HG02981 (cell line): ENCODE results near the gene ZNG1A.
"Not testable (repeated sequence)": the region's sequence is repeated elsewhere in the genome, so short reads cannot be mapped to it uniquely, and the experiment has no call there.

Experiments
- ATAC-seq: cut with Tn5 transposase; IDR thresholded peaks from one replicate; pipeline ENCODE4 v1.9.1; 2021; ENCODE audit warnings: mild to moderate bottlenecking, moderate library complexity; ENCODE audit not compliant: unreplicated experiment

The ZNG1A gene

GRCh38 chr9:98775-99174 lies 80.1 kb downstream of the ZNG1A start:
- not testable (repeated sequence) for ATAC-seq

GRCh38 chr9:94992-95391 lies 83.9 kb downstream of the ZNG1A start:
- ATAC-seq = not testable (repeated sequence)

GRCh38 chr9:94323-94722 lies 84.5 kb downstream of the ZNG1A start:
- not testable (repeated sequence) for ATAC-seq

- ATAC-seq = not testable (repeated sequence)
Measured at GRCh38 chr9:93909-94308, 84.9 kb downstream of the ZNG1A start.

GRCh38 chr9:90851-91250 lies 88.0 kb downstream of the ZNG1A start:
- not testable (repeated sequence) for ATAC-seq

GRCh38 chr9:88396-89037 lies 90.3 kb downstream of the ZNG1A start:
- peak; percentile 86 for ATAC-seq

- ATAC-seq = not testable (repeated sequence)
Measured at GRCh38 chr9:87860-88259, 91.0 kb downstream of the ZNG1A start.

- not testable (repeated sequence) for ATAC-seq
Measured at GRCh38 chr9:87105-87504, 91.8 kb downstream of the ZNG1A start.

GRCh38 chr9:86697-87096 lies 92.2 kb downstream of the ZNG1A start:
- ATAC-seq = not testable (repeated sequence)

- ATAC-seq = not testable (repeated sequence)
Measured at GRCh38 chr9:82932-83689, 95.7 kb downstream of the ZNG1A start.

GRCh38 chr9:78333-78732 lies 100.5 kb downstream of the ZNG1A start:
- ATAC-seq = not testable (repeated sequence)

GRCh38 chr9:76389-76788 lies 102.5 kb downstream of the ZNG1A start:
- not testable (repeated sequence) for ATAC-seq

- ATAC-seq = not testable (repeated sequence)
Measured at GRCh38 chr9:73900-74525, 104.8 kb downstream of the ZNG1A start.

GRCh38 chr9:73076-73899 lies 105.6 kb downstream of the ZNG1A start:
- not testable (repeated sequence) for ATAC-seq
